ENCODE results near the gene CBY1. TPM values are rescaled to one million over a fixed set of nuclear protein-coding genes. Genes with fewer than 3 reads are reported as not detected.
A peak's percentile ranks its signal among the peaks of the same experiment; 100 is the strongest.
"Not testable (repeated sequence)": the region's sequence is repeated elsewhere in the genome, so short reads cannot be mapped to it uniquely, and the experiment has no call there.

The CBY1 gene
- total RNA-seq, 6 donors from 2014 or later = 15.8 to 30.3 (median 23.5) TPM

DNA sequence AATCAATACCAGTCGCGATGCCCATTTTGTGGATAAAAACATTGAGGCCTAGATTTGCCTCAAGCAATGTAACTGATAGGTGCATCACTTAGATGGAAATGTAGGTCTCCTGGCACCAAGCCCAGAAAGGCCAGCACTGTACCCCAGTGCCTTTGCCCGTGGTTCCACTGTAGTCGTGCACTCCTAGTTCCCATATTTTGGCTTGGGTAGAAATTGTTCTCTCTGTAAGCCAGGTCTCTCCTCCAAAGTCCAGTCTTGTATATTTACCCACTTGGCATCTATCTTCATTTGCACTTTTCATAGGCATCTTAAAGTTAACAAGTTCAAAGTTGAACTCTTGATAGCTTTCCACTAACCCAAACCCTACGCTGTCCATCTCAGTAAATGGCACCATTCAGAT is 44.9 kb upstream of the CBY1 start:
- no peak for TF ChIP-seq EP300 (IDR thresholded peaks at IDR 0.05)
- no peak for TF ChIP-seq POLR2AphosphoS5 (IDR thresholded peaks at IDR 0.05)
- no peak for TF ChIP-seq POLR2A (IDR thresholded peaks at IDR 0.05)
- TF ChIP-seq, protein P1, sequence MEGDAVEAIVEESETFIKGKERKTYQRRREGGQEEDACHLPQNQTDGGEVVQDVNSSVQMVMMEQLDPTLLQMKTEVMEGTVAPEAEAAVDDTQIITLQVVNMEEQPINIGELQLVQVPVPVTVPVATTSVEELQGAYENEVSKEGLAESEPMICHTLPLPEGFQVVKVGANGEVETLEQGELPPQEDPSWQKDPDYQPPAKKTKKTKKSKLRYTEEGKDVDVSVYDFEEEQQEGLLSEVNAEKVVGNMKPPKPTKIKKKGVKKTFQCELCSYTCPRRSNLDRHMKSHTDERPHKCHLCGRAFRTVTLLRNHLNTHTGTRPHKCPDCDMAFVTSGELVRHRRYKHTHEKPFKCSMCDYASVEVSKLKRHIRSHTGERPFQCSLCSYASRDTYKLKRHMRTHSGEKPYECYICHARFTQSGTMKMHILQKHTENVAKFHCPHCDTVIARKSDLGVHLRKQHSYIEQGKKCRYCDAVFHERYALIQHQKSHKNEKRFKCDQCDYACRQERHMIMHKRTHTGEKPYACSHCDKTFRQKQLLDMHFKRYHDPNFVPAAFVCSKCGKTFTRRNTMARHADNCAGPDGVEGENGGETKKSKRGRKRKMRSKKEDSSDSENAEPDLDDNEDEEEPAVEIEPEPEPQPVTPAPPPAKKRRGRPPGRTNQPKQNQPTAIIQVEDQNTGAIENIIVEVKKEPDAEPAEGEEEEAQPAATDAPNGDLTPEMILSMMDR (IDR thresholded peaks at IDR 0.05) = no peak
- ATAC-seq (ENCODE audit: low FRiP score in 2 of 2) (no peak), DNase-seq (no peak)
- H3K4me3 ChIP-seq = no peak overlapping the region
- no peaks in the 10 kb centered on the region for H3K9me3 ChIP-seq
- H3K27me3 ChIP-seq = no peaks in the 10 kb centered on the region
- H3K27ac ChIP-seq = no peak overlapping the region
- WGBS, 2 donors = 96% methylated on average over 5 of the region's 5 CpGs
- H3K36me3 ChIP-seq = no peaks in the 10 kb centered on the region
- H3K4me1 ChIP-seq = no peaks in the 10 kb centered on the region

DNA sequence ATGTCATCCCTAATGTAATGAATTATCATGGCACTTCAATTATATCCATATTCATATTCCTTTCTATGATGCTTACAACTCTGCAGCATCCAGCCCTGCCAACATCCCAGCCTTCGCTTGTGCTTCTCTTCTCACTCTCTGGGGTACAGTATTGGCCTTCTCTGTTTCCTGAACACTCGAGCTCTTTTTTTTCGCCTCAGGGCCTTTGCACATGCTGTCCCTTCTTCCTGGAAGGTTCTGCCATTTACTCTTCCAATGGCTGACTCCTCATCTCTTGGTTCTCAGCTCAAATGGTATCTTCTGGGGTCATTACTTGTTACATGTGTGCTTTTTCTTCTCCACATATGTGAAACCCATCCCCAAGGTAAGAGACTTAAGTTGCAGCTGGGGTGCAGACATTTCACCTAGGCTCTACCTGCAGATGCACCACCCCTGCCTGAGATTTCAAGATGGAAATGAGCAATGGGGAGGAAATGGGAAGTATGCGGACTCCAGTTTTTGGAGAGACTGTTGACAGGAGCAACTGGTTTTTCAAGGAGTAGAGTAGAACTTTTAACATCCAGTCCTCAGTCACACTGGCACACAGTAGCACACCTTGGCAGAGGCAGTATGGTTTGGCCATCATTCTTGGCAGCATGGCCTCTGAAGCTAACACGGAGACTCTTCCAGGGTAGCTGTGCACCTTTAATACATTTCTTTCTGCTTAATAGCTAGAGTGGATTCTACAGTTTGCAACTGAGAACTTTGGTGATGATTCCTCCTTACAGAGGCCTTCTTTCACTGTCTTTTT is 44.0 kb upstream of the CBY1 start:
- DNase-seq = no peak
- TF ChIP-seq EP300 (IDR thresholded peaks at IDR 0.05) (no peak), POLR2AphosphoS5 (IDR thresholded peaks at IDR 0.05) (no peak), POLR2A (IDR thresholded peaks at IDR 0.05) (no peak)
- TF ChIP-seq, protein P1 (IDR thresholded peaks at IDR 0.05) = no peak
- ATAC-seq (ENCODE audit: low FRiP score in 2 of 2) = no peak
- Histone ChIP-seq H3K27ac (no peak overlapping the region), H3K27me3 (no peaks in the 10 kb centered on the region), H3K4me1 (no peaks in the 10 kb centered on the region), H3K36me3 (no peaks in the 10 kb centered on the region), H3K9me3 (no peaks in the 10 kb centered on the region), H3K4me3 (no peak overlapping the region)
- 92 to 93% methylated on average over 5 of the region's 5 CpGs for WGBS, 2 donors

GRCh38 chr22:38613588-38613987 is 42.9 kb upstream of the CBY1 start:
- TF ChIP-seq EP300 (IDR thresholded peaks at IDR 0.05) = no peak
- TF ChIP-seq, protein P1 (IDR thresholded peaks at IDR 0.05) = no peak
- no peak for TF ChIP-seq POLR2A (IDR thresholded peaks at IDR 0.05)
- TF ChIP-seq POLR2AphosphoS5 (IDR thresholded peaks at IDR 0.05) = no peak
- 82 to 93% methylated on average over 4 of the region's 4 CpGs for WGBS, 2 donors
- H3K4me3 ChIP-seq = no peak overlapping the region
- no peak overlapping the region for H3K27ac ChIP-seq
- no peaks in the 10 kb centered on the region for H3K9me3 ChIP-seq
- H3K4me1 ChIP-seq = no peaks in the 10 kb centered on the region
- ATAC-seq (ENCODE audit: low FRiP score in 2 of 2) (no peak), DNase-seq (no peak)
- H3K27me3 ChIP-seq = no peaks in the 10 kb centered on the region
- no peaks in the 10 kb centered on the region for H3K36me3 ChIP-seq

DNA sequence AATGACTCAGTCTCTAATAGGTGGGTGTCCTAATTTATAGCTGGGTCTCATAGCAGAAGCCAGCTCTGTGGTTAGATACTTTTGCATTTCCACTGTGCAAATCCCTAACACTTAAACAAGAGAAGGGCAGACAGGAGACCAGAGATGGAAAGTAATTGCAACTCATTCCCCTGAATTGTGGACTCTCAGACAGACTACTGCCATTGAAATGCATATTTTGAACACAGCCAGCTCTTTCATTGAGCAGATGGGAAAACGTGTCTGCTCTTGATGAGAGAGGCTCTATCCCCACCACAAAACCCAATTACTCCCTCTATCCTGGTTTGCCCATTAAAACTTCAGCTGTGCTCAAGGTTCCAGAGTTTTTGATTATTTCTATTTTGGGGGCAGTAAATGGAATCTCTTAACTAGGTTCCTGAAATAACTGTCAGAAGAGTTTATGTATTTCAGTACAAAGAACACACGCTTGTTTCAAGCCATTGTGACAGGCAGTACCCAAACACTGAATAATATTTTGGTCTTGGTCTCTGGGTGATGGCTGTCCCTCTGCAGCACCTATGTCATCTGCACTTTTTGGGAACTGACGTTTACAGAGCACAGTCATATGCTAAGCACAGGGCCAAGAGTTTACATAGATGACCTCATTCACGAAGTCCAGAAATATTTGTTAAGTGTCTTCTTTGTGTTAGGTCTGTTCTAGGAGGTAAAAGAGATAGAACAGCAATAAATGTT is 41.9 kb upstream of the CBY1 start:
- Histone ChIP-seq H3K4me3 (no peak overlapping the region), H3K9me3 (no peaks in the 10 kb centered on the region), H3K4me1 (no peaks in the 10 kb centered on the region), H3K27ac (no peak overlapping the region), H3K27me3 (no peaks in the 10 kb centered on the region), H3K36me3 (no peaks in the 10 kb centered on the region)
- TF ChIP-seq POLR2AphosphoS5 (IDR thresholded peaks at IDR 0.05) = no peak
- TF ChIP-seq, protein P1 (IDR thresholded peaks at IDR 0.05) = no peak
- no peak for TF ChIP-seq EP300 (IDR thresholded peaks at IDR 0.05)
- no peak for TF ChIP-seq POLR2A (IDR thresholded peaks at IDR 0.05)
- peak in 1 of 2 donors; percentile 35 for ATAC-seq (ENCODE audit: low FRiP score in 2 of 2)
- 67 to 85% methylated on average over 4 of the region's 4 CpGs for WGBS, 2 donors
- no peak for DNase-seq

DNA sequence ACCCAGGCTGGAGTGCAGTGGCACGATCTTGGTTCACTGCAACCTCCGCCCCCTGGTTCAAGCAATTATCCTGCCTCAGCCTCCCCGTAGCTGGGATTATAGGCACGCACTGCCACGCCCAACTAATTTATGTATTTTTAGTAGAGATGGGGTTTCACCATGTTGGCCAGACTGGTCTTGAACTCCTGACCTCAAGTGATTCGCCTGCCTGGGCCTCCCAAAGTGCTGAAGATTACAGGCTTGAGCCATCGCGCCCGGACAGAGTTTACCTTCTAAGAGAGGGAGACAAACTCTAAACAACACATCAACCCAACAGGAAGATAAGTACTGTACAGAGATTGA is 41.4 kb upstream of the CBY1 start:
- not testable (repeated sequence) for H3K4me1 ChIP-seq; H3K9me3 ChIP-seq; ATAC-seq (ENCODE audit: low FRiP score in 2 of 2); H3K4me3 ChIP-seq; H3K36me3 ChIP-seq; H3K27me3 ChIP-seq; DNase-seq; H3K27ac ChIP-seq
- 87 to 93% methylated on average over 9 of the region's 9 CpGs for WGBS, 2 donors
